B cell (primary cell): ENCODE data around the gene BLOC1S1. TPM values are rescaled to one million over a fixed set of nuclear protein-coding genes. Genes with fewer than 3 reads are reported as not detected.

Experiments
- ATAC-seq: fragments of 200-7000 bp; cut with Tn5 transposase; one replicate; pipeline ENCODE4 v1.10.0; 2021; ENCODE audit warnings: low read depth, mild to moderate bottlenecking, moderate number of reproducible peaks, moderate library complexity
- CTCF ChIA-PET: fragments of 350-600 bp; sonication (Branson Sonifier 250); formaldehyde crosslinking; loops from one replicate; lab custom pipeline; 2021; ENCODE audit warnings: antibody characterized with exemption, inconsistent platforms; lab: Charles Lee
- POLR2A ChIA-PET: fragments of 350-600 bp; sonication (Branson Sonifier 250); formaldehyde crosslinking; loops from one replicate; lab custom pipeline; 2021; ENCODE audit warnings: antibody characterized with exemption; lab: Charles Lee
- DNase-seq: peaks from one replicate; pipeline ENCODE4 v3.0.0; 2013
- H2AFZ ChIP-seq: 2 replicates; pipeline ENCODE4 v1.6.1; 2012; ENCODE audit warnings: mild to moderate bottlenecking, low read depth, low read length; ENCODE audit not compliant: insufficient read depth, poor library complexity, severe bottlenecking
- H3K27ac ChIP-seq, 2 donors: 1 replicate in 1 of 2; 2 replicates in 1 of 2; pipeline ENCODE4 v1.5.1; 2012 to 2013; ENCODE audit warnings: low read length in 2 of 2, mild to moderate bottlenecking in 2 of 2, moderate library complexity in 1 of 2
- H3K27me3 ChIP-seq, 4 experiments: fragments of 200-600 bp in 1 of 4; sonication (generic) in 1 of 4; replicated peaks in 1 of 4; 1 replicate in 2 of 4; 2 replicates in 2 of 4; pipeline versions ENCODE4 v1.6.1 to v1.7.0; 2013 to 2016; ENCODE audit warnings: low read length in 3 of 4, mild to moderate bottlenecking in 2 of 4, mixed read lengths in 1 of 4, moderate library complexity in 1 of 4; ENCODE audit not compliant: insufficient read depth in 4 of 4, control insufficient read depth in 3 of 4; ENCODE audit errors: control extremely low read depth in 1 of 4
- H3K36me3 ChIP-seq, 2 experiments: replicated peaks in 1 of 2; 1 replicate in 1 of 2; 2 replicates in 1 of 2; pipeline versions ENCODE4 v1.6.1 to v1.7.1; 2013; ENCODE audit warnings: low read length in 1 of 2; ENCODE audit not compliant: insufficient read depth in 2 of 2, control insufficient read depth in 1 of 2; ENCODE audit errors: control extremely low read depth in 1 of 2, extremely low read depth in 1 of 2
- H3K4me1 ChIP-seq, 2 donors: fragments of 200-600 bp in 1 of 2; sonication (generic) in 1 of 2; 1 replicate in 1 of 2; 2 replicates in 1 of 2; pipeline versions ENCODE4 v1.5.1 to v1.6.1; 2013 to 2017; ENCODE audit warnings: low read length in 2 of 2; ENCODE audit not compliant: control insufficient read depth in 2 of 2, insufficient read depth in 2 of 2
- H3K4me2 ChIP-seq: replicated peaks from 2 replicates; pipeline ENCODE3; 2012; ENCODE audit warnings: mild to moderate bottlenecking, low read depth, low read length; ENCODE audit not compliant: poor library complexity, severe bottlenecking
- H3K4me3 ChIP-seq, 5 experiments: fragments of 200-600 bp in 1 of 5; sonication (generic) in 1 of 5; 1 replicate in 3 of 5; 2 replicates in 2 of 5; pipeline versions ENCODE4 v1.5.1 to v1.7.0; 2011 to 2016; ENCODE audit warnings: low read length in 4 of 5, mild to moderate bottlenecking in 4 of 5, low read depth in 2 of 5, control low read depth in 1 of 5, moderate library complexity in 1 of 5; ENCODE audit not compliant: insufficient read depth in 1 of 5; ENCODE audit errors: control extremely low read depth in 1 of 5, extremely low read depth in 1 of 5
- H3K79me2 ChIP-seq: fragments of 200-600 bp; sonication (generic); one replicate; pipeline ENCODE4 v1.6.0; 2016; ENCODE audit warnings: low read length; ENCODE audit not compliant: control insufficient read depth, insufficient read depth
- H3K9ac ChIP-seq: fragments of 200-600 bp; sonication (generic); 2 replicates; pipeline ENCODE4 v1.6.1; 2017; ENCODE audit warnings: mild to moderate bottlenecking, low read length, moderate library complexity
- H3K9me3 ChIP-seq, 3 donors: one replicate each; pipeline versions ENCODE4 v1.6.1 to v1.7.1; 2013; ENCODE audit warnings: low read length in 2 of 3; ENCODE audit not compliant: control insufficient read depth in 2 of 3, insufficient read depth in 1 of 3; ENCODE audit errors: control extremely low read depth in 1 of 3
- H4K20me1 ChIP-seq: 2 replicates; pipeline ENCODE4 v1.6.0; 2012; ENCODE audit warnings: mild to moderate bottlenecking, low read length; ENCODE audit not compliant: insufficient read depth, control insufficient read depth, poor library complexity, severe bottlenecking
- H3K27ac Mint-ChIP-seq: one replicate; pipeline ENCODE4 v1.8.0; 2021; ENCODE audit warnings: mixed read lengths
- H3K27me3 Mint-ChIP-seq: one replicate; pipeline ENCODE4 v1.8.0; 2021; ENCODE audit warnings: mixed read lengths
- H3K4me1 Mint-ChIP-seq: one replicate; pipeline ENCODE4 v1.8.0; 2021; ENCODE audit warnings: mixed read lengths
- H3K4me3 Mint-ChIP-seq: one replicate; pipeline ENCODE4 v1.8.0; 2021; ENCODE audit warnings: mixed read lengths
- H3K9me3 Mint-ChIP-seq: one replicate; pipeline ENCODE4 v1.8.0; 2022; ENCODE audit warnings: mixed read lengths; ENCODE audit not compliant: insufficient read depth
- CTCF ChIP-seq: fragments of 200-600 bp; IDR thresholded peaks from one replicate; pipeline ENCODE4 v1.8.0; 2022; ENCODE audit warnings: antibody characterized with exemption, mild to moderate bottlenecking
- EZH2 ChIP-seq: IDR thresholded peaks from 2 replicates; pipeline ENCODE4 v1.6.1; 2012; ENCODE audit warnings: borderline replicate concordance, low read depth, mild to moderate bottlenecking, moderate library complexity, low read length; ENCODE audit not compliant: insufficient read depth, poor library complexity, severe bottlenecking
- WGBS: methylation state at CpG from one replicate; pipeline ENCODE4 v1.1.5; 2013; ENCODE audit warnings: missing lambda C conversion rate; ENCODE audit not compliant: insufficient coverage; 5-methylcytosine and 5-hydroxymethylcytosine counted together
- intact Hi-C: fragments of 100-400 bp; cut with micrococcal nuclease; formaldehyde crosslinking; loops from one replicate; pipeline ENCODE4 v1.10.0; 2022
- polyA plus RNA-seq: library from polyadenylated mRNA; depleted of rRNA; stranded (reverse); fragments of >200 nt; gene quantifications from 2 replicates; pipeline ENCODE4 v1.2.3, GENCODE V29; 2012
- total RNA-seq, 2 donors: library from RNA; stranded (reverse); fragments of 120-200 nt in 1 of 2; gene quantifications; 1 replicate in 1 of 2; 2 replicates in 1 of 2; pipeline versions ENCODE4 v1.2.3 to v1.2.4, GENCODE V29; 2013 to 2022

BLOC1S1 gene
- total and polyA plus RNA-seq, 2 donors (not counting 1 experiment from before 2014, with no cell fraction given) = 71.1 to 229 TPM

DNA sequence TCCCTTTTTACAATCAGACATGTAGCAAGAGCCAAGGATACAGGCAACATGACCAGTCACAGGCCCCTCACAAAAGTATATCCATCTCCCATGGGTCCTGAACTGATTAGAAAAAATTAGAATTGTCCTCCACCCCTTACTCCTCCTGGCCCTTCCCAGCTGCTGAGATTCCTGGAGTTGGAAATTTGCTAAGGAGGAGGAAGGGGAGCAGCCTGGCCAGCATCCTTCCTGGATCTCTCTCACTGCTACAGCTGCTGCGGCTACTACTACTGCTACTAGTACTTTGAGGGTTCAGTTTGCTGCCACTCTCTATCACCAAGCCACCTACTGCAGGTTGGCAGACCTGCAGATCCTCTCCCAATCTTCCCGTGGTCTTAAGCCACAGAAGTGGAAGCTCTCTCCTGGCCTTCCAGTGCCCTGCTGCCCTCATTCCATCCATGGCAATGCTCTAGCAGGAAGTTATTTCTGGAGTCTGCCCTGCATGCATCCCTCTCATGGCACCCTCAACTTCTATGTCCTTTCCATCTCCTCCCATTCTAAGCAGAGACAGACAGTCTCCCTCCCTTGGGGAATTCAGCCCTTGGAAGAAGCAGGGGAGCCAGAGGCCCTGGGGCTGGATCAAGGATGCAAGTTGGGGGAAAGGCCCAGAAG is 9.2 kb upstream of the BLOC1S1 start:
- Histone ChIP-seq H3K9ac (peak overlapping the region; percentile 69), H3K27ac (no peak overlapping the region), H3K4me3 (no peak overlapping the region), H3K4me1 (peaks cover 19 to 21% of the 10 kb centered on the region in 2 donors), H3K79me2 (no peaks in the 10 kb centered on the region), H3K36me3 (no peaks in the 10 kb centered on the region), H4K20me1 (no peaks in the 10 kb centered on the region), H3K4me2 (peak overlapping the region; percentile 96), H3K27me3 (peaks cover 0 to 20% (median 8%) of the 10 kb centered on the region in 4 experiments), H3K9me3 (no peaks in the 10 kb centered on the region), H2AFZ (peak overlapping the region; percentile 70)
- no peak overlapping the region for H3K27ac Mint-ChIP-seq
- POLR2A ChIA-PET = interaction anchor here (0.6 to 1.2 kb wide), 2 partner anchors 9 to 16 kb away, joined by 4 to 5 read pairs; partner anchors contain the start of gene BLOC1S1
- TF ChIP-seq CTCF (no peak), EZH2 (no peak)
- 92% methylated on average over 2 of the region's 2 CpGs for WGBS
- peaks cover 28% of the 10 kb centered on the region for H3K4me1 Mint-ChIP-seq
- peaks cover 18% of the 10 kb centered on the region for H3K27me3 Mint-ChIP-seq
- no peak for DNase-seq
- intact Hi-C loops = loop anchor here (5.0 kb wide), 1 partner anchor 34 kb away; no protein-coding TSS in a partner anchor
- H3K9me3 Mint-ChIP-seq = no peaks in the 10 kb centered on the region
- CTCF ChIA-PET = interaction anchor here (1.0 to 2.8 kb wide), 9 partner anchors 9 to 50 kb away, joined by 3 to 15 read pairs (median 4); partner anchors contain the start of gene BLOC1S1
- no peak for ATAC-seq
- peak overlapping the region; percentile 90 for H3K4me3 Mint-ChIP-seq

- CTCF ChIA-PET = interaction anchor here (1.0 to 2.8 kb wide), 5 partner anchors 22 to 51 kb away, joined by 3 to 15 read pairs (median 3); no protein-coding TSS in a partner anchor
- Histone ChIP-seq H2AFZ (peak overlapping the region; percentile 70), H3K27ac (no peak overlapping the region), H4K20me1 (no peaks in the 10 kb centered on the region), H3K79me2 (no peaks in the 10 kb centered on the region), H3K4me2 (peak overlapping the region; percentile 96), H3K9me3 (no peaks in the 10 kb centered on the region), H3K27me3 (peaks cover 0 to 20% (median 8%) of the 10 kb centered on the region in 4 experiments), H3K4me1 (peaks cover 19 to 21% of the 10 kb centered on the region in 2 donors), H3K36me3 (no peaks in the 10 kb centered on the region), H3K4me3 (peak overlapping the region in 4 of 5 experiments; percentile 41 to 81 (median 61)), H3K9ac (peak overlapping the region; percentile 69)
- DNase-seq (no peak), ATAC-seq (no peak)
- POLR2A ChIA-PET = interaction anchor here (1.2 kb wide), 1 partner anchor 9 kb away, joined by 5 read pairs; the partner anchor contains the start of gene BLOC1S1
- peak overlapping the region; percentile 20 for H3K27ac Mint-ChIP-seq
- H3K4me3 Mint-ChIP-seq = peak overlapping the region; percentile 90
- H3K9me3 Mint-ChIP-seq = no peaks in the 10 kb centered on the region
- peaks cover 18% of the 10 kb centered on the region for H3K27me3 Mint-ChIP-seq
- 13% methylated on average over 21 of the region's 22 CpGs for WGBS
- H3K4me1 Mint-ChIP-seq = peaks cover 28% of the 10 kb centered on the region
- no peak for TF ChIP-seq CTCF
- no peak for TF ChIP-seq EZH2
- intact Hi-C loops = loop anchor here (5.0 kb wide), 1 partner anchor 35 kb away; no protein-coding TSS in a partner anchor
Observed at GRCh38 chr12:55707219-55707671, 8.6 kb upstream of the BLOC1S1 start.
